HEK293T (cell line): ENCODE data around the gene NODAL.

Experiments
- BHLHE40 ChIP-seq: fragments of 450-650 bp; IDR thresholded peaks from 2 replicates; pipeline ENCODE4 v1.6.1; 2016; ENCODE audit warnings: mild to moderate bottlenecking, moderate library complexity, borderline replicate concordance
- HDGF ChIP-seq: fragments of 450-650 bp; IDR thresholded peaks from 2 replicates; pipeline ENCODE4 v1.6.1; 2017; ENCODE audit warnings: antibody characterized with exemption, borderline replicate concordance

DNA sequence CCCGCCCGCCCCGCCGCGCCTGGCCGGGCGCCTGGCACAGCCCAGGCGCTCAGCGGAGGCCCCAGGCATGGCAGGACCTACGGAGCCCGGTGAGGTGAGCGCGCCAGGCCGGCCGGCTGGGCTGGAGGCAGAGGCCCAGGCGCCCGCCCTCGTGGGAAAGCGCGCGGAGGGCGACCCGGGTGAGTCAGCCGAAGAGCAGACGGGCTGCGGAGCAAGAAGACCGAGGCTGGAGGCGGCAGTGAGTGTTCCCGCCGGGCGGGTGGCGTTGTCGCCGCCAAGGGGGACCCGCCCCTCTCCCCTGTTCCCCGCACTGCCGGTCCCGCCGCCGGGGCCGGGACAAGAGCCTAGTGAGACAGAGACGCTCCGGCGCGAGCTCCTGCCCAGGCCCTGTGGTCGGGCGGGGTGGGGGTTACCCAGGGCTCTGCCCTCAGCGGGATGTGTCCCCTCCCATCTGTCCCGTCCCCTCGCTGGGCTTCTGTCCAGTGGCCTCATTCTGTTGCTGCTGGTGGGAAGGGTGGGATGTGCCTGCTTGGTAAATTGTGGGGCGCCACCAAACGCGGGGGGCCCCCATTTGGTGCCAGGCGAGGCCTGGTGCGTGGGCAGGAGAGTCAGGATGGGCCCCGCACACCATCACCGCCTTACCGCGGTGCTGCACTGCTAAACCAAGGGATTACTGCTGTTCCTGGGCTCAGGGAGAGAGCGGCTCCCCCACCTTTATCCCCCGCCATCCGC is 17.0 kb upstream of the NODAL start:
- TF ChIP-seq HDGF (0 out of 2 replicates have a peak, but pooled peaks have one; percentile 47), BHLHE40 (no peak)
